Measurements from ENCODE around the gene MRPL18. TPM values are rescaled to one million over a fixed set of nuclear protein-coding genes. Genes with fewer than 3 reads are reported as not detected.
A peak's percentile ranks its signal among the peaks of the same experiment; 100 is the strongest.

The MRPL18 gene
- total and polyA plus RNA-seq, 2 donors (not counting 3 experiments of a cell fraction or from before 2014, with no cell fraction given), result 55.4 to 70.7 TPM

DNA sequence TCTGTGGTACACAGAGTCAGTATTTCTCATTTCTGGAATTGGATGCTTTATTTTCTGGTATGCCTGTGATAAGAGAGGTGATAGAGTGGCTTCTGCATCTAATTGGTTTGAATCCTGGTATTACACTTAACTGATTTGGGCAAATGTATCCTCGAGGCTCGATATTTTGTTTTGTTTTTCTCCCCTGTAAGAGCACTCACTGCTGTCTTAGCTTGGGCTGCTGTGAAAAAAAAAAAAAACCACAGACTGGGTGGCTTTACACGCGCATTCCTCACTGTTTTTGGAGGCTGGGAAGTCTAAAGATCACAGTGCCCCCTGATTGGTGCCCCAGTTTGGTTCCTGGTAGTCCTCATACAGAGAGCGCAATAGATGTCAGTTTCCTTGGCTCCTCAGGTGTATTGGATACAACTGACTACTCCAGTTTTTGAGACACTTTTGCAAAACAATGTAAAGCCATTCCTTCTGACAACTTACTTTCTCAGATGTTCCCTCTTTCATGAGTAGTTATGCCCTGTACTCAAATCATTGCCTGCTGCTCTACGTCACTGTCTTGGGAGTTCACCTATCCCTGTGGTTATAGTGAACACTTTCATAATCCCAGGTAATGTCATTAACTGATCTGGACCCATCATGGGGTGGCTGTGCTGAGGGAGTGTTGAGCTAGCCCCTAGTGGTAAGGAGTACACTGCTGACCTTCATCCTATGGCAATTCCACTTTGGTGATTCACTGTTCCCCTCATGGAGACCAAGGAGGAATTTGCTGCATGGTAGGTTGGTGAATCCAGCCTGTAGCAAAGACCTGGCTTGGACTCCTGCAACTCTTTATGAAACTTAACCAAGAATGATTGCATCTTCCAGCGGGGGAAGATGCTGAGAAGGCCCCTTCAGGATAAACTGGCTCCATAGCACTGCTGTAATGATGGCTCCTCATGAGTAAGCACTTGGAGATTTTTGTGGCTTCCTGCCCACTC, 32.0 kb upstream of the MRPL18 start:
- no peak for FAIRE-seq
- Histone ChIP-seq H4K20me1 (replicated peaks; ENCODE audit: control insufficient read depth, extremely low read depth, insufficient read depth, low read length) (no peaks in the 10 kb centered on the region), H3K9me3 (replicated peaks; ENCODE audit: control insufficient read depth, insufficient read depth, low read length) (no peaks in the 10 kb centered on the region), H3K4me3 (replicated peaks in 1 of 3; ENCODE audit: insufficient read depth in 1 of 3, low read depth in 1 of 3, low read length in 3 of 3) (no peak overlapping the region), H3K36me3 (ENCODE audit: control insufficient read depth in 2 of 2, extremely low read depth in 1 of 2, insufficient read depth in 2 of 2, low read length in 2 of 2) (peaks cover 13 to 19% of the 10 kb centered on the region in 2 experiments), H2AFZ (ENCODE audit: low read depth, low read length) (no peak overlapping the region), H3K4me2 (ENCODE audit: insufficient read depth, low read length) (no peak overlapping the region), H3K27me3 (ENCODE audit: control insufficient read depth in 2 of 2, insufficient read depth in 2 of 2, low read length in 2 of 2) (no peaks in the 10 kb centered on the region), H3K9me1 (replicated peaks; ENCODE audit: control insufficient read depth, extremely low read depth, insufficient read depth, low read length) (no peaks in the 10 kb centered on the region), H3K27ac (ENCODE audit: insufficient read depth, low read depth, low read length) (no peak overlapping the region), H3K79me2 (ENCODE audit: control insufficient read depth, insufficient read depth, low read length) (peaks cover 14% of the 10 kb centered on the region), H3K9ac (replicated peaks; ENCODE audit: extremely low read depth, insufficient read depth, low read length) (no peak overlapping the region), H3K4me1 (ENCODE audit: control insufficient read depth, extremely low read depth, insufficient read depth, low read length) (peaks cover 20% of the 10 kb centered on the region)
- intact Hi-C loops (cut with micrococcal nuclease), result no loop called here
- TF ChIP-seq FOS (IDR thresholded peaks at IDR 0.05; ENCODE audit: borderline replicate concordance, insufficient read depth, low read length) (peak; percentile 10), JUN (IDR thresholded peaks at IDR 0.05; ENCODE audit: borderline replicate concordance, insufficient read depth, insufficient read length, low read depth) (no peak)
- POLR2A ChIA-PET, result no interaction called here
- CTCF ChIA-PET, result interaction anchor here (1.0 to 1.8 kb wide), 2 partner anchors 26 to 67 kb away, joined by 3 to 5 read pairs; no protein-coding TSS in a partner anchor
- dilution Hi-C loops (cut with MboI; ENCODE audit: extremely low pct_ligation_motif_present, low sequenced_read_pairs), result no loop called here
- BruUV-seq (replicated peaks), result no TSS peak
- DNase-seq (ENCODE audit: low read depth, low spot score), result no peak

- Histone ChIP-seq H3K9me1 (replicated peaks; ENCODE audit: control insufficient read depth, extremely low read depth, insufficient read depth, low read length) (no peaks in the 10 kb centered on the region), H3K4me3 (replicated peaks in 1 of 3; ENCODE audit: insufficient read depth in 1 of 3, low read depth in 1 of 3, low read length in 3 of 3) (no peak overlapping the region), H3K9me3 (replicated peaks; ENCODE audit: control insufficient read depth, insufficient read depth, low read length) (no peaks in the 10 kb centered on the region), H3K27ac (ENCODE audit: insufficient read depth, low read depth, low read length) (no peak overlapping the region), H3K36me3 (ENCODE audit: control insufficient read depth in 2 of 2, extremely low read depth in 1 of 2, insufficient read depth in 2 of 2, low read length in 2 of 2) (peaks cover 12 to 17% of the 10 kb centered on the region in 2 experiments), H3K79me2 (ENCODE audit: control insufficient read depth, insufficient read depth, low read length) (peaks cover 18% of the 10 kb centered on the region), H4K20me1 (replicated peaks; ENCODE audit: control insufficient read depth, extremely low read depth, insufficient read depth, low read length) (no peaks in the 10 kb centered on the region), H2AFZ (ENCODE audit: low read depth, low read length) (no peak overlapping the region), H3K4me2 (ENCODE audit: insufficient read depth, low read length) (no peak overlapping the region), H3K27me3 (ENCODE audit: control insufficient read depth in 2 of 2, insufficient read depth in 2 of 2, low read length in 2 of 2) (no peaks in the 10 kb centered on the region), H3K4me1 (ENCODE audit: control insufficient read depth, extremely low read depth, insufficient read depth, low read length) (peaks cover 20% of the 10 kb centered on the region), H3K9ac (replicated peaks; ENCODE audit: extremely low read depth, insufficient read depth, low read length) (no peak overlapping the region)
- DNase-seq (ENCODE audit: low read depth, low spot score), result no peak
- dilution Hi-C loops (cut with MboI; ENCODE audit: extremely low pct_ligation_motif_present, low sequenced_read_pairs), result no loop called here
- POLR2A ChIA-PET, result no interaction called here
- intact Hi-C loops (cut with micrococcal nuclease), result no loop called here
- CTCF ChIA-PET, result interaction anchor here (1.1 to 1.8 kb wide), 2 partner anchors 46 to 68 kb away, joined by 3 to 5 read pairs; no protein-coding TSS in a partner anchor
- no peak for FAIRE-seq
- BruUV-seq (replicated peaks), result no TSS peak
- TF ChIP-seq, protein P1, sequence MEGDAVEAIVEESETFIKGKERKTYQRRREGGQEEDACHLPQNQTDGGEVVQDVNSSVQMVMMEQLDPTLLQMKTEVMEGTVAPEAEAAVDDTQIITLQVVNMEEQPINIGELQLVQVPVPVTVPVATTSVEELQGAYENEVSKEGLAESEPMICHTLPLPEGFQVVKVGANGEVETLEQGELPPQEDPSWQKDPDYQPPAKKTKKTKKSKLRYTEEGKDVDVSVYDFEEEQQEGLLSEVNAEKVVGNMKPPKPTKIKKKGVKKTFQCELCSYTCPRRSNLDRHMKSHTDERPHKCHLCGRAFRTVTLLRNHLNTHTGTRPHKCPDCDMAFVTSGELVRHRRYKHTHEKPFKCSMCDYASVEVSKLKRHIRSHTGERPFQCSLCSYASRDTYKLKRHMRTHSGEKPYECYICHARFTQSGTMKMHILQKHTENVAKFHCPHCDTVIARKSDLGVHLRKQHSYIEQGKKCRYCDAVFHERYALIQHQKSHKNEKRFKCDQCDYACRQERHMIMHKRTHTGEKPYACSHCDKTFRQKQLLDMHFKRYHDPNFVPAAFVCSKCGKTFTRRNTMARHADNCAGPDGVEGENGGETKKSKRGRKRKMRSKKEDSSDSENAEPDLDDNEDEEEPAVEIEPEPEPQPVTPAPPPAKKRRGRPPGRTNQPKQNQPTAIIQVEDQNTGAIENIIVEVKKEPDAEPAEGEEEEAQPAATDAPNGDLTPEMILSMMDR (IDR thresholded peaks at IDR 0.05; ENCODE audit: extremely low read depth in 1 of 2, insufficient read depth in 1 of 2, low read depth in 1 of 2, low read length in 2 of 2), result no peak
- TF ChIP-seq EZH2 (IDR thresholded peaks at IDR 0.05; ENCODE audit: borderline replicate concordance, low read depth, low read length, severe bottlenecking) (no peak), POLR2A (IDR thresholded peaks at IDR 0.05; ENCODE audit: low read depth, low read length) (no peak), MYC (IDR thresholded peaks at IDR 0.05; ENCODE audit: low read depth, low read length) (no peak), FOS (IDR thresholded peaks at IDR 0.05; ENCODE audit: borderline replicate concordance, insufficient read depth, low read length) (no peak), MAX (IDR thresholded peaks at IDR 0.05; ENCODE audit: insufficient read depth, insufficient read length) (no peak), POLR2AphosphoS5 (IDR thresholded peaks at IDR 0.05; ENCODE audit: insufficient read depth, low read depth, low read length) (no peak), GATA2 (IDR thresholded peaks at IDR 0.05; ENCODE audit: insufficient read depth, insufficient read length, low read depth, low read length) (no peak), JUN (IDR thresholded peaks at IDR 0.05; ENCODE audit: borderline replicate concordance, insufficient read depth, insufficient read length, low read depth) (no peak)
These were observed 30.6 kb upstream of the MRPL18 start for GRCh38 chr6:159759645-159760044.

Measured in endothelial cell of umbilical vein (primary cell).